MCF 10A (cell line): ENCODE measurements around the gene PP2D1. TPM values are rescaled to one million over a fixed set of nuclear protein-coding genes. Genes with fewer than 3 reads are reported as not detected.
A peak's percentile ranks its signal among the peaks of the same experiment; 100 is the strongest.
"Not testable (repeated sequence)": the region's sequence is repeated elsewhere in the genome, so short reads cannot be mapped to it uniquely, and the experiment has no call there.

Source experiments
- BruUV-seq: library from RNA; stranded (reverse); fragments of 400-500 nt; replicated peaks from 2 replicates; lab custom pipeline; 2021; lab: Mats Ljungman, UMichigan
- CTCF ChIA-PET: fragments of 300-600 bp; sonication (Branson Sonifier 250); formaldehyde crosslinking; extraction: SDS; loops from one replicate; lab custom pipeline; 2021; ENCODE audit warnings: antibody characterized with exemption, inconsistent platforms; lab: Yijun Ruan, JAX
- POLR2A ChIA-PET: fragments of 300-600, 350-650 bp; sonication (Branson Sonifier 250); formaldehyde crosslinking; extraction: SDS; loops from one replicate; lab custom pipeline; 2020; ENCODE audit warnings: antibody characterized with exemption, inconsistent platforms; lab: Yijun Ruan, JAX
- DNase-seq: peaks from one replicate; pipeline ENCODE4 v3.0.0-alpha.2; 2018; ENCODE audit not compliant: unreplicated experiment
- H3K27ac Mint-ChIP-seq: one replicate; pipeline ENCODE4 v1.8.0; 2022; ENCODE audit warnings: mild to moderate bottlenecking, low read depth, mixed read lengths; ENCODE audit not compliant: unreplicated experiment
- H3K27me3 Mint-ChIP-seq: one replicate; pipeline ENCODE4 v1.8.0; 2022; ENCODE audit warnings: mixed read lengths; ENCODE audit not compliant: insufficient read depth, unreplicated experiment
- H3K36me3 Mint-ChIP-seq: one replicate; pipeline ENCODE4 v1.8.0; 2022; ENCODE audit warnings: mild to moderate bottlenecking, moderate library complexity, mixed read lengths; ENCODE audit not compliant: insufficient read depth, unreplicated experiment
- H3K4me1 Mint-ChIP-seq: one replicate; pipeline ENCODE4 v1.8.0; 2022; ENCODE audit warnings: mixed read lengths; ENCODE audit not compliant: insufficient read depth, unreplicated experiment
- H3K4me3 Mint-ChIP-seq: one replicate; pipeline ENCODE4 v1.8.0; 2022; ENCODE audit warnings: mild to moderate bottlenecking, moderate library complexity, mixed read lengths; ENCODE audit not compliant: unreplicated experiment
- H3K9me3 Mint-ChIP-seq: one replicate; pipeline ENCODE4 v1.8.0; 2022; ENCODE audit warnings: mixed read lengths; ENCODE audit not compliant: unreplicated experiment
- CTCF ChIP-seq: fragments of 200-600 bp; IDR thresholded peaks from one replicate; pipeline ENCODE4 v1.8.0; 2022; ENCODE audit warnings: antibody characterized with exemption, mild to moderate bottlenecking; ENCODE audit not compliant: unreplicated experiment
- intact Hi-C: fragments of 100-400 bp; cut with micrococcal nuclease; formaldehyde crosslinking; loops from 2 replicates; pipeline ENCODE4 v1.14.1; 2022
- total RNA-seq: library from RNA; stranded (reverse); gene quantifications from 2 replicates; pipeline ENCODE4 v1.2.3, GENCODE V29; 2022

The PP2D1 gene
- total RNA-seq, 1 experiment from 2014 or later = not detected

- H3K9me3 Mint-ChIP-seq = no peaks in the 10 kb centered on the region
- no peak for TF ChIP-seq CTCF
- H3K27ac Mint-ChIP-seq = peak overlapping the region; percentile 8
- peaks cover 18% of the 10 kb centered on the region for H3K4me1 Mint-ChIP-seq
- H3K36me3 Mint-ChIP-seq = peaks cover 44% of the 10 kb centered on the region
- no TSS peak for BruUV-seq
- no peak overlapping the region for H3K4me3 Mint-ChIP-seq
- H3K27me3 Mint-ChIP-seq = no peaks in the 10 kb centered on the region
- CTCF ChIA-PET = no interaction called here
- POLR2A ChIA-PET = interaction anchor here (0.7 kb wide), 1 partner anchor 11 kb away, joined by 4 read pairs; no protein-coding TSS in a partner anchor
- intact Hi-C loops = no loop called here
- no peak for DNase-seq
Observed at GRCh38 chr3:19961960-19962359, 50.1 kb downstream of the PP2D1 start.

GRCh38 chr3:19960696-19961095, 51.4 kb downstream of the PP2D1 start:
- no peaks in the 10 kb centered on the region for H3K27me3 Mint-ChIP-seq
- no peaks in the 10 kb centered on the region for H3K9me3 Mint-ChIP-seq
- intact Hi-C loops = no loop called here
- H3K4me1 Mint-ChIP-seq = peaks cover 12% of the 10 kb centered on the region
- H3K27ac Mint-ChIP-seq = no peak overlapping the region
- TF ChIP-seq CTCF = no peak
- DNase-seq = no peak
- H3K36me3 Mint-ChIP-seq = peaks cover 54% of the 10 kb centered on the region
- no TSS peak for BruUV-seq
- CTCF ChIA-PET = no interaction called here
- POLR2A ChIA-PET = no interaction called here
- no peak overlapping the region for H3K4me3 Mint-ChIP-seq

- DNase-seq = no peak
- Mint-ChIP-seq H3K4me1 (peaks cover 12% of the 10 kb centered on the region), H3K9me3 (no peaks in the 10 kb centered on the region), H3K27me3 (no peaks in the 10 kb centered on the region), H3K27ac (no peak overlapping the region), H3K36me3 (peaks cover 64% of the 10 kb centered on the region), H3K4me3 (no peak overlapping the region)
- no TSS peak for BruUV-seq
- intact Hi-C loops = no loop called here
- POLR2A ChIA-PET = no interaction called here
- TF ChIP-seq CTCF = no peak
- CTCF ChIA-PET = no interaction called here
Observed at GRCh38 chr3:19959505-19959904, 52.6 kb downstream of the PP2D1 start.

GRCh38 chr3:19957354-19957753, 54.7 kb downstream of the PP2D1 start:
- Mint-ChIP-seq H3K4me1 (peaks cover 12% of the 10 kb centered on the region), H3K36me3 (peaks cover 79% of the 10 kb centered on the region)
- ChIA-PET POLR2A (interaction anchor here (1.0 kb wide), 2 partner anchors 8 to 9 kb away, joined by 3 to 5 read pairs; no protein-coding TSS in a partner anchor), CTCF (interaction anchor here (1.2 kb wide), 1 partner anchor 72 kb away, joined by 3 read pairs; no protein-coding TSS in a partner anchor)
- H3K4me3 Mint-ChIP-seq, H3K27me3 Mint-ChIP-seq, H3K9me3 Mint-ChIP-seq, BruUV-seq, DNase-seq, intact Hi-C loops, H3K27ac Mint-ChIP-seq: not testable (repeated sequence)

- intact Hi-C loops = no loop called here
Observed at GRCh38 chr3:19954676-19955075, 57.4 kb downstream of the PP2D1 start.

More at GRCh38 chr3:19954676-19955075, 57.4 kb downstream of the PP2D1 start:
- no peak for TF ChIP-seq CTCF
- peaks cover 7% of the 10 kb centered on the region for H3K4me1 Mint-ChIP-seq
- H3K27ac Mint-ChIP-seq = no peak overlapping the region
- ChIA-PET POLR2A (no interaction called here), CTCF (no interaction called here)
- H3K9me3 Mint-ChIP-seq = no peaks in the 10 kb centered on the region
- H3K4me3 Mint-ChIP-seq = no peak overlapping the region
- BruUV-seq = no TSS peak
- DNase-seq = no peak
- peaks cover 82% of the 10 kb centered on the region for H3K36me3 Mint-ChIP-seq
- H3K27me3 Mint-ChIP-seq = no peaks in the 10 kb centered on the region
